ENCODE measurements around the gene DDX5.
"Not testable (repeated sequence)": the region's sequence is repeated elsewhere in the genome, so short reads cannot be mapped to it uniquely, and the experiment has no call there.

DDX5 gene

GRCh38 chr17:64491034-64491860 lies 14.8 kb downstream of the DDX5 start:
- DNase-seq = no peak

- no peak for DNase-seq
Measured at GRCh38 chr17:64488301-64488700, 17.8 kb downstream of the DDX5 start.

GRCh38 chr17:64484380-64484779 lies 21.7 kb downstream of the DDX5 start:
- no peak for DNase-seq

DNA sequence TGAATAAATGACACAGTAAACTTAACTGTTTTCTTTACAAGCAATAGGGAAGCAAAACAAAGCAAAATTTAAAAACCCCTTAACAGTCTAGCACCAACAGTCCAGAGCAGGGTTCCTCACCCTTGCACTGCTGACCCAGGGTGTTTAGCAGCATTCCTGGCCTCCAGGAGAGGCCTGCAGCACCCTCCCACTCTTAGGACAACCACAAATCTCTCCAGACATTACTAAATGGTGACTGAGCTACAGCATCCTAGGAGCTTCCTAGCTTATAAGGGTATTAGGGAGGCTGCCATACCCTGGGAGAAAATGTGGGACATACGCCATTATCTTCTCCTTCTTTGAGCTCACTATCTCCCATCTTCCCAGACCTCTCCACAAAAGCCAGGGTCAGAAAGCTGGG lies 25.1 kb downstream of the DDX5 start:
- DNase-seq = no peak

DNA sequence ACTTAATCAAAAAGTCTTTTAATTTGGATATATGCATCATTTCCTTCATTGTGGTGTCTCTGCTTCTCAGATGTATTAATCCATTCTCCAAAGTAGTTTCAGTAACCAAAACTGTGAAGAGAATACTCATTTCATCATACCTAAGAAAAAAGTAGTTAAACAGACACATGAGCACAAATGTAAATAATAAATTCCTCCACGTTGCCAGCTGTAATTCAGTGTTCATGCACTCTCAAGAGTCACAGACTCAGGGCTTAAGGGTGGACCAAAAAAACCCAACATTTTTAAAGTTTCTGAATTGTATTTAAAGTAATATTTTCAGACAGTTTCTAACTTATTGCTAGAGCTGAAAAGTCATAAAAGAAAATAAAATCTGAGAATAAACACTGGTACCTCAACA lies 28.2 kb downstream of the DDX5 start:
- DNase-seq = no peak

DNA sequence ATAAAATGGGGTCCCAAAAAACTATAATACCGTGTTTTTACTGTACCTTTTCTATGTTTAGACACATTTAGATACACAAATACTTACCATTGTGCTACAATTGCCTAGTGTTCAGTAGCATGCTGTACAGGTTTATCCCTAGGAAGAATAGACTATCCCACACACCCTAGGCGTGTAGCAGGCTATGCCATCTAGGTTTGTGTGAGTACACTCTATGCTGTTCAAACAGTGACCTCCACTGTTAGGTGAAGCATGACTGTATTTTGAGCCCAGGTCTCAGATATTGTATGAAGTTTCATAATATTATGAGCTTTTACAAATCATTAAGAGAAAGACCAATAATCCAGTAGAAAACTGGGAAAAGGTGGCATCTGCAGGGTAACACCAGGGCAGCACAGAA lies 33.5 kb downstream of the DDX5 start:
- no peak for DNase-seq

GRCh38 chr17:64471440-64471839 lies 34.6 kb downstream of the DDX5 start:
- DNase-seq = no peak

- DNase-seq = no peak
Measured at GRCh38 chr17:64470625-64471024, 35.5 kb downstream of the DDX5 start.

DNA sequence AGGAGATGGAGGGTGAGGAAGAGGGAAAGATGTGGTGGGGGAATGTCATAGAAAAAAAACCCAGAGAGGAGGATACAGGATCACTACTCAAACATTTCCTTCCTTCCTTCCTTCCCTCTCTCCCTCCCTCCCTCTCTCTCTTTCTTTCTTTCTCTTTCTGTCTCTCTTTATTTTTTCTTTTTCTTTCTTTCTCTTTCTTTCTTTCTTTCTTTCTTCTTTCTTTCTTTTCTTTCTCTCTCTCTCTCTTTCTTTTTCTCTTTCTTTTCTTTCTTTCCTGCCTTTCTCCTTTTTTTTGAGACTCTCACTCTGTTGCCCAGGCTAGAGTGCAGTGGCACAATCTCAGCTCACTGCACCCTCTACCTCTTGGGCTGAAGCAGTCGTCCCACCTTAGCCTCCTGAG lies 39.3 kb downstream of the DDX5 start:
- DNase-seq = not testable (repeated sequence)

DNA sequence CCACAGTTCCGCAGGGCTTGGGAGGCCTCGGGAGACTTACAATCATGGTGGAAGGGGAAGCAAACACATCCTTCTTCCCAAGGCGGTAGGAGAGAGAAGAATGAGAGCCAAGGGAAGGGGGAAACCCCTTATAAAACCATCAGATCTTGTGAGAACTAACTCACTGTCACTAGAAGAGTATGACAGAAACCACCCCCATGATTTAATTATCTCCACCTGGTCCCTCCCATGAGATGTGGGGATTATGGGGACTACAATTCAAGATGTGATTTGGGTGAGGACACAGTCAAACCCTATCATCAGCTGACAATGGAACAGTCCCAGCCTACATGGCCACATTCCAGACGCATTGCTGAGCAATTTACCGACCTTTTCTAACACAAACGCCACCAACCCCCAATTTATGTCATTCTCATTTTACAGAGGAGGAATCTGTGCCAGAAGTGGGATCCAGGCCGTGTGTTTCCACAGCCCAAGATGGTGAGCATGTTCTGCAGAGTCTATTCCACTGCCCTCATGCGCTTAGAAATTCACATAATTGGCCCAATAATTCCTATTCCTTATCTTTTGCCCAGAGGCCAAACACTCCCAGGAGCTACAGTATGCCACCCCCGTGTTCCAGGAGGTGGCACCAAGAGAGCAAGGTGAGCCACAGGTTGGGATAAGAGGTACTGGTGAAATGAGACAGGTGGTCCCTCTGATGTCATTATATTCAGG lies 39.9 kb downstream of the DDX5 start:
- DNase-seq = no peak

- DNase-seq = no peak
Measured at GRCh38 chr17:64461788-64462187, 44.3 kb downstream of the DDX5 start.

DNA sequence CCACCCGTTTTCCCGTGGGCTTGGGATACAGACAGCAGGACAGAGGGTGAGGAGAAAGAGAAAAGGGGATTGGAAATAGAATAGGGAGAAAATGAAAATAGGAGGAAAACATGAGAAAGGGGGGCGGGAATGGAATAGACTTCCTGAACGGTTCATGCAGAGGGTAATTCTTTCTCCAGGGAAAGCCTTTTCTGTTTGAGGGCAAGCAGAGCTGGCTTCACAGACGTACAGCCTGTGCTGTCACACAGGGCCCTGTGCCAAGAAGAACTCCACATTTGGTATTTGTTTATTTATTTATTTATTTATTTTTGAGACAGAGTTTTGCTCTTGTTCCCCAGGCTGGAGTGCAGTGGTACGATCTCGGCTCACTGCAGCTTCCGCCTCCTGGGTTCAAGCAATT lies 45.1 kb downstream of the DDX5 start:
- no peak for DNase-seq

- DNase-seq = not testable (repeated sequence)
Measured at GRCh38 chr17:64459818-64460217, 46.3 kb downstream of the DDX5 start.

- DNase-seq = no peak
Measured at GRCh38 chr17:64459284-64459747, 46.8 kb downstream of the DDX5 start.

GRCh38 chr17:64458756-64459155 lies 47.3 kb downstream of the DDX5 start:
- DNase-seq = no peak

GRCh38 chr17:64457156-64457555 lies 48.9 kb downstream of the DDX5 start:
- DNase-seq = no peak

- DNase-seq = no peak
Measured at GRCh38 chr17:64455993-64456885, 49.9 kb downstream of the DDX5 start.

- no peak for DNase-seq
Measured at GRCh38 chr17:64449545-64449944, 56.5 kb downstream of the DDX5 start.

GRCh38 chr17:64448665-64449512 lies 57.2 kb downstream of the DDX5 start, which contains the start of gene MILR1:
Gene MILR1 (plus strand): TSS chr17:64449115. CDS start chr17:64449169, 54 bp downstream.
- no peak for DNase-seq

All from activated CD8-positive, alpha-beta memory T cell treated with anti-CD3 and anti-CD28 coated beads for 24 hours (primary cell).